NCI-H1417 treated with DMSO at 0.1 percent for 48 hours (cell line): ENCODE results near the gene ZNF79.

Source experiments
- DNase-seq: peaks from one replicate; lab custom pipeline; 2025; lab: John Stamatoyannopoulos, UW

ZNF79 gene

GRCh38 chr9:127398715-127399400 lies 25.3 kb upstream of the ZNF79 start:
- no peak for DNase-seq

GRCh38 chr9:127399736-127400269 lies 24.4 kb upstream of the ZNF79 start:
- no peak for DNase-seq

GRCh38 chr9:127402401-127403090 lies 21.6 kb upstream of the ZNF79 start:
- no peak for DNase-seq

- no peak for DNase-seq
Measured at GRCh38 chr9:127403507-127404192, 20.5 kb upstream of the ZNF79 start.

- no peak for DNase-seq
Measured at GRCh38 chr9:127404631-127405030, 19.6 kb upstream of the ZNF79 start.

GRCh38 chr9:127405344-127406125 lies 18.6 kb upstream of the ZNF79 start:
- DNase-seq, result no peak

GRCh38 chr9:127406799-127407491 lies 17.2 kb upstream of the ZNF79 start:
- DNase-seq, result no peak

- no peak for DNase-seq
Measured at GRCh38 chr9:127407492-127407843, 16.7 kb upstream of the ZNF79 start.

GRCh38 chr9:127411122-127411521 lies 13.1 kb upstream of the ZNF79 start:
- DNase-seq, result no peak

GRCh38 chr9:127415141-127415540 lies 9.0 kb upstream of the ZNF79 start:
- DNase-seq, result no peak

- no peak for DNase-seq
Measured at GRCh38 chr9:127415657-127416056, 8.5 kb upstream of the ZNF79 start.

GRCh38 chr9:127417131-127418036 lies 6.8 kb upstream of the ZNF79 start:
- DNase-seq, result no peak

- DNase-seq, result no peak
Measured at GRCh38 chr9:127418037-127418471, 6.1 kb upstream of the ZNF79 start.

GRCh38 chr9:127419348-127419747 lies 4.8 kb upstream of the ZNF79 start:
- DNase-seq, result no peak

GRCh38 chr9:127421057-127421456 lies 3.1 kb upstream of the ZNF79 start:
- no peak for DNase-seq

- no peak for DNase-seq
Measured at GRCh38 chr9:127422133-127422782, 1.9 kb upstream of the ZNF79 start.

GRCh38 chr9:127422787-127423186 lies 1.4 kb upstream of the ZNF79 start:
- DNase-seq, result no peak

GRCh38 chr9:127423476-127423933 lies 677 bp upstream of the ZNF79 start:
- no peak for DNase-seq

GRCh38 chr9:127424676-127424999 lies 456 bp downstream of the ZNF79 start:
- no peak for DNase-seq

- no peak for DNase-seq
Measured at GRCh38 chr9:127426756-127427155, 2.6 kb downstream of the ZNF79 start.
